ENCODE data around the gene PDZRN3. TPM values are rescaled to one million over a fixed set of nuclear protein-coding genes. Genes with fewer than 3 reads are reported as not detected.

The PDZRN3 gene
- total RNA-seq, 1 donor = 76.8 TPM

DNA sequence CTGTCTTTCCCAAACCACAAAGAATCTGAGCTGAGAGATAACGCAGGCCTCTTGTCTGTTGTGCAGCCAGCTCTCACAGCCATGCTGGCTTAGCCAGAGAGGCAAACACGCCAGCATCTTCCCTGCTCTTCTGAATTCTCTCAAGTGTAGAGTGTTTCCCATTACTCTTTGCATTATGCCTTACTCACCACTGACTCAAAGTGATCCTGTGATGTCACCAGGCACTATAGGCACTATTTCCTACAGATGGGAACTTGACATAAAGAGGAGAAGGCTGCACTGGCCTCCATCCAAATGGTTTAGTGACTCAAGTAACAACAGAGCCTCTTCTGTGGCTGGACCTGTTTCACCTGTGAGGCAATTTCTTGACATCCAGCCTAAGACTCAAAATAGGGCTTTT is 44.4 kb downstream of the PDZRN3 start:
- peak; percentile 96 for DNase-seq (ENCODE audit: low read depth)
- TF ChIP-seq, protein P1, sequence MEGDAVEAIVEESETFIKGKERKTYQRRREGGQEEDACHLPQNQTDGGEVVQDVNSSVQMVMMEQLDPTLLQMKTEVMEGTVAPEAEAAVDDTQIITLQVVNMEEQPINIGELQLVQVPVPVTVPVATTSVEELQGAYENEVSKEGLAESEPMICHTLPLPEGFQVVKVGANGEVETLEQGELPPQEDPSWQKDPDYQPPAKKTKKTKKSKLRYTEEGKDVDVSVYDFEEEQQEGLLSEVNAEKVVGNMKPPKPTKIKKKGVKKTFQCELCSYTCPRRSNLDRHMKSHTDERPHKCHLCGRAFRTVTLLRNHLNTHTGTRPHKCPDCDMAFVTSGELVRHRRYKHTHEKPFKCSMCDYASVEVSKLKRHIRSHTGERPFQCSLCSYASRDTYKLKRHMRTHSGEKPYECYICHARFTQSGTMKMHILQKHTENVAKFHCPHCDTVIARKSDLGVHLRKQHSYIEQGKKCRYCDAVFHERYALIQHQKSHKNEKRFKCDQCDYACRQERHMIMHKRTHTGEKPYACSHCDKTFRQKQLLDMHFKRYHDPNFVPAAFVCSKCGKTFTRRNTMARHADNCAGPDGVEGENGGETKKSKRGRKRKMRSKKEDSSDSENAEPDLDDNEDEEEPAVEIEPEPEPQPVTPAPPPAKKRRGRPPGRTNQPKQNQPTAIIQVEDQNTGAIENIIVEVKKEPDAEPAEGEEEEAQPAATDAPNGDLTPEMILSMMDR (IDR thresholded peaks at IDR 0.05; ENCODE audit: insufficient read depth, low read length) = no peak
- no peak overlapping the region for H3K4me3 ChIP-seq (ENCODE audit: low read depth, low read length)

DNA sequence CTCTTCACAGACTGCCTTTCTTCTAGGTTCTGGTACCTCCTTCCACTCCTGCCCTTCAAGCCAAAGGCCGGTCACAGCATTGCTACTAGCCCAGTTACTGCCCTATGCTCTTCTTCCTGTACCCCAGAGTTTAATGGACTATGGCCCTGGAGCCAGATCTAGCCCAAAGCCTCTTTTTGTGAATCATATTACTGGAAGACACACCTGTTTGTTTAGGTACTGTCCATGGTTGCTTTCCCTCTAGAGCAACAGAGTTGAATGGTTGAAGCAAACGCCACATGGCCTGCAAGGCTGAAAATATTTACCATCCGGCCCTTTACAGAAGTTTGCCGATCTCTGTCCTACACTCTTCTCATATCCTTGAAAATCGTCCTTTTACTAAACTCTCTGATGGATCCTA is 47.0 kb downstream of the PDZRN3 start:
- TF ChIP-seq, protein P1 (IDR thresholded peaks at IDR 0.05; ENCODE audit: insufficient read depth, low read length) = no peak
- H3K4me3 ChIP-seq (ENCODE audit: low read depth, low read length) = no peak overlapping the region
- DNase-seq (ENCODE audit: low read depth) = no peak

DNA sequence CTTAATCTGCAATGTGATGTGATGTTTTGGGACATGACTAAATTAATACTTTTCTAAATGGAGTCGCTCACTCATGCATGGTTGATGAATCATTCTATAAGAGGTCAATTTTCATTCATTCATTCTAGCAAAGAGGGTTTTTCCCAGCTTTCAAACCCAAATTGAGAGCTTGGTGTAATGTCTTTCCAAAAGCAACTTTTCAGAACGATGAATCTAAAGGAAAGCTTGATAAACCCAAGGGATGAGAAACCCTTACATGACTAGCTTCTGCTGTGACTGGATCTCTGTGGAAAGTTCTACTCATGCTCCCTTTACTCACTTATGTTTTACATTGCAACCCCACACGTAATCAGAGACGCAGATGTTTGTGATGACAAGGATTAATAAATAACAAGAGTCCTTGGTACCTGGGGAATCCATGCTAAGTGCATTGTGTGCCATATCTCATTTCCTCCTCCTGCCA is 47.7 kb downstream of the PDZRN3 start:
- H3K4me3 ChIP-seq (ENCODE audit: low read depth, low read length) = no peak overlapping the region
- DNase-seq (ENCODE audit: low read depth) = peak; percentile 72
- TF ChIP-seq, protein P1 (IDR thresholded peaks at IDR 0.05; ENCODE audit: insufficient read depth, low read length) = no peak

DNA sequence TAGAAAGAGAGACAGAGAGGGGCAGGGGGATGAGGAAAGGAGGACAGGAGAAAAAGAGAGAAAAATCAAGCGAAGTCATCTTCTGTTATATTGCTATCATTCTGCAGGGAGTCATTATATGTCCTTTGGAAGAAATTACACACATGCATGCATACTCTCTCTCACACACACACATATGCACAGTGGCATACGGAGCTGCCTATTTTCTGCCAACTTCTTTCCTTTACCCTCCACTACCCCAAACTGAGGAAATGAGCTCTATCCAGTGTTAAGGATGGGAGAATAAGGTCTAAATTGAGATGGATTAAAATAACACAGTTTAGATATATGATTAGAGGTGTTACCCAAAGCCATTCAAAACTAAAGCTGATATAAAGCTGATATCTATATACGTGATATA is 48.8 kb downstream of the PDZRN3 start:
- H3K4me3 ChIP-seq (ENCODE audit: low read depth, low read length) = no peak overlapping the region
- TF ChIP-seq, protein P1 (IDR thresholded peaks at IDR 0.05; ENCODE audit: insufficient read depth, low read length) = no peak
- no peak for DNase-seq (ENCODE audit: low read depth)

DNA sequence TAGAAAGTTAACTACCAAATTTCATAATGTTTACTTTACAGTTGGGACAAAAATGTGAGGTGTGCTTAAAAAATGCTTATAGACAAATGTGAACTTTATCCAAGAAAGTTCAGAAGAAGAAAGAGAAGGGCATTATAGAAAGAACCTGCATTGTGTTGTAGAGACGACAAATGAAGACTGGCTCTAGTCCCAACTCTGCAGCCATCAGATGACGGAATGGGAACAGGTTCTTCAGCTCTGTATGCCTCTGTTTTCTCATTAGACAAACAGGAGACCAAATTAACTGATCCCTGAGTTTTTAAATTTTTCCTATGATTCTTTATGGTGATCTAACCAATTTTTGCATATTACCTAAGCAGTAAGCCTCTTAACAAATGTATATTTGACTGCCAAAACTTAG is 49.2 kb downstream of the PDZRN3 start:
- no peak overlapping the region for H3K4me3 ChIP-seq (ENCODE audit: low read depth, low read length)
- no peak for DNase-seq (ENCODE audit: low read depth)
- TF ChIP-seq, protein P1 (IDR thresholded peaks at IDR 0.05; ENCODE audit: insufficient read depth, low read length) = no peak

DNA sequence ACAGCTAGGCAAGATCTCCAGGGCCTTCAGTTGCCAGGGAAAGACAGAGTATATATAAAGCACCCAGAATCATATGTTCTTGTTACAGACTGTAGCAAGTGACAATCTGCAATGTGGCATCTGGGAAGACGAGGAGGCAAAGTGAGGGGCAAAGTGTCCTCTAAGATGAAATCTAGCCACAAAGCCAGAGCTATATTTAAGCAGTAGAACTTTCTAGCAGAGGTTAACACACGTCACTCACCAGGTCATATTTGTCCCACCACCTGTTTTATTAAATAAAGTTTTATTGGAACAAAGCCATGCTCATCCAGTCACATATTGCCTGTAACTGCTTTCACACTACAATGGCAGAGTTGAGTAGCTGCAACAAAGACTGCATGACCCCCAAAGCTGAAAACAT is 51.5 kb downstream of the PDZRN3 start:
- TF ChIP-seq, protein P1 (IDR thresholded peaks at IDR 0.05; ENCODE audit: insufficient read depth, low read length) = no peak
- DNase-seq (ENCODE audit: low read depth) = no peak
- no peak overlapping the region for H3K4me3 ChIP-seq (ENCODE audit: low read depth, low read length)

DNA sequence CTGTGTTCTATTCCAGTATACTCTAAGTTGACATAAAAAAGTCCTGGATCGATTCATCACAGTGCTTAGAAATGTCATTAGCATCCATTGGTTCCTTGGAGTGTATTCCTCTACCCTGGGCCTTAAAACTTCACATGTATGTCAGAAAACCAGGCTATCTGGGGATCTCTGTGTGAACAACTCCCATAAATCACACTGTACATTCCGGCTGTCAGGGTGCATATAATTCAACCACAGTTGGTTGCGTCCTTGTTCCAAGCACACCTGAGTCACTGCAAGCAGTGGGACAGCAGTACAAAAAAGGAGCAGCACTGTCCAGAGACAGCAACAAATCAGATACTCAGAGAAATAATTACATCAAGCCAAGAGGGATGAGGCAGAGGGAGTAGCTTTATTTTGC is 52.4 kb downstream of the PDZRN3 start:
- no peak for DNase-seq (ENCODE audit: low read depth)
- TF ChIP-seq, protein P1 (IDR thresholded peaks at IDR 0.05; ENCODE audit: insufficient read depth, low read length) = no peak
- H3K4me3 ChIP-seq (ENCODE audit: low read depth, low read length) = no peak overlapping the region
